ENCODE measurements around the gene FA2H. TPM values are rescaled to one million over a fixed set of nuclear protein-coding genes. Genes with fewer than 3 reads are reported as not detected.

Gene FA2H
- total RNA-seq, 2 donors from 2014 or later: 0.19 TPM; not detected in 1

DNA sequence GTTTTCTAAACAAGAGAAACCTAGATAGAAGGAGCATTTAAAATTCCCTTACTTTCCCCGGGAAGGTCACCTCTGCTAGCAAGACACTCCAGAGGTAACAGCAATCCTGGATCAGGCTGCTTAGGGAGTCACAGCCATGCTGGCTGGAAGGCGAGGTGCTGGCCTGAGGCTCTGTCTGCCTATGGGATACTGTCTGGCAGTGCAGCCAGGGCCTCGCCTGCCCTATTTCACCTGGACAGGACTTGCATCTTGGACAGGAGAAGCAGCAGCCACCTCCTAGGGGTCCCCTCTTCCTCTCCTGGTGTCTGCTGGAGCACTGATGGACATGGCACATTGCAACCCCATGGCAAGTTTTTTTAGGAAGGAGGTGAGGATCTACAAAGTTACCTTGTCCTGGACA is 15.1 kb downstream of the FA2H start:
- no peaks in the 10 kb centered on the region for H3K9me3 Mint-ChIP-seq
- H3K27me3 Mint-ChIP-seq: peaks cover 4% of the 10 kb centered on the region
- no peaks in the 10 kb centered on the region for H3K36me3 Mint-ChIP-seq (ENCODE audit: low read depth)
- no peaks in the 10 kb centered on the region for H3K4me1 Mint-ChIP-seq
- H3K4me3 Mint-ChIP-seq: no peak overlapping the region
- no peak for ATAC-seq (replicated peaks)
- H3K27ac Mint-ChIP-seq: peak overlapping the region; percentile 24

DNA sequence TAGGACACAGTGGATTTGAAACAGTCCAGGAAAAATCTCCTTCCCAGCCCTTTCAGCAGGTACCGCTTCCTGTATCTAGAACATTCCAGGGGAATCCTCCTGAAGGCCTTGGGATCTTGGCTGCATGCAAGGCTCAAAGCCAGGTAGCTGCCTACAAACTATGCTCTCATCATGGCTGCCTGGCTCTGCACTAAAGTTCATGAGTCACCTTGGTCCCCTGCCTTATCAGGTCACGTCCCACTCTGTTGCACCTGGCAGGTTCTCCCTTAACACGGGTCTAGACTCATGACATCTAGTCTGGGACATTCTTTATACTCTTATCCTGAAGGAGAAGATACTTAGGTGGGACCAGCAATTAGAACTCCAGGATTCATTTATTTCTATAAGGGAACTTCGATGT is 15.8 kb downstream of the FA2H start:
- ATAC-seq (replicated peaks): no peak
- H3K27me3 Mint-ChIP-seq: peaks cover 2% of the 10 kb centered on the region
- no peak overlapping the region for H3K4me3 Mint-ChIP-seq
- H3K4me1 Mint-ChIP-seq: no peaks in the 10 kb centered on the region
- H3K27ac Mint-ChIP-seq: peak overlapping the region; percentile 24
- no peaks in the 10 kb centered on the region for H3K9me3 Mint-ChIP-seq
- no peaks in the 10 kb centered on the region for H3K36me3 Mint-ChIP-seq (ENCODE audit: low read depth)

GRCh38 chr16:74757349-74757748 is 17.3 kb downstream of the FA2H start:
- no peak for ATAC-seq (replicated peaks)
- no peak overlapping the region for H3K4me3 Mint-ChIP-seq
- H3K27me3 Mint-ChIP-seq: peaks cover 10% of the 10 kb centered on the region
- no peaks in the 10 kb centered on the region for H3K36me3 Mint-ChIP-seq (ENCODE audit: low read depth)
- no peaks in the 10 kb centered on the region for H3K4me1 Mint-ChIP-seq
- no peak overlapping the region for H3K27ac Mint-ChIP-seq
- H3K9me3 Mint-ChIP-seq: no peaks in the 10 kb centered on the region

DNA sequence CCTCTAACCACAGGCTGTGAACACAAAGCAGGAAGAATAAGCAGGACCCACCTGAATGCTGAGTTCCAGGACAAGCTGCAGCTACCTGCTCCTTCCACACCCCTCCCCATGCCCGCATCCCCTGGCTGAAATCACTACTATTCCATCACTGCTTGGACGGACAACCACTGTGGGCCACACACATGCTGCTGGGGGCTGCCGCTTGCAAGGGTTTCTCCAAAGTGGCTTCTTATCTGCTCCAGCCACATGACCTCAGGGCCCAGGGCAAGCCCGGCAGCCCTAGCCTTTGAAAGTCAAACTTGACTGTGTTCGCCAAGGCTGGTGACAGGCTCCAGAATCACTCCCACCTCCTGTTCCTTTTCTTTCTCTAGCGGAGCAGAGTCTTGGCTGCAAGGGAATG is 18.4 kb downstream of the FA2H start:
- Mint-ChIP-seq H3K27ac (no peak overlapping the region), H3K4me1 (no peaks in the 10 kb centered on the region), H3K4me3 (no peak overlapping the region), H3K9me3 (no peaks in the 10 kb centered on the region), H3K36me3 (ENCODE audit: low read depth) (no peaks in the 10 kb centered on the region), H3K27me3 (peaks cover 18% of the 10 kb centered on the region)
- no peak for ATAC-seq (replicated peaks)

DNA sequence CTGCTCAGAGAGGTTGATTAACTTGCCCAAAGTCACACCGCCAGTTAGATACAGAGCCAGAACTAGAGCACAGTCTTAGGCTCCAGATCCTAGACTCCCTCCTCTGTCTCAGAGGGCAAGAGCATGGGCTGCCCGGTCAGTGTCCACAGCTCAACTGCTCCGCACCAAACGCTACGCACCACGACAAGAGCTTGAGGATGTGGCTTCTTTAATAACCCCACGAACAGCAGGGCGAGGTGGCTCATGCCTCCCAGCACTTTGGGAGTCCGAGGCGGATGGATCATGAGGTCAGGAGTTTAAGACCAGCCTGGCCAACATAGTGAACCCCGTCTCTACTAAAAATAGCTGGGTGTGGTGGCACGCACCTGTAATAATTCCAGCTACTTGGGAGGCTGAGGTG is 21.4 kb downstream of the FA2H start:
- H3K27me3 Mint-ChIP-seq: peaks cover 18% of the 10 kb centered on the region
- H3K9me3 Mint-ChIP-seq: no peaks in the 10 kb centered on the region
- H3K4me1 Mint-ChIP-seq: no peaks in the 10 kb centered on the region
- no peaks in the 10 kb centered on the region for H3K36me3 Mint-ChIP-seq (ENCODE audit: low read depth)
- no peak for ATAC-seq (replicated peaks)
- H3K4me3 Mint-ChIP-seq: no peak overlapping the region
- H3K27ac Mint-ChIP-seq: no peak overlapping the region

GRCh38 chr16:74752756-74753155 is 21.9 kb downstream of the FA2H start:
- no peak overlapping the region for H3K4me3 Mint-ChIP-seq
- H3K4me1 Mint-ChIP-seq: no peaks in the 10 kb centered on the region
- H3K36me3 Mint-ChIP-seq (ENCODE audit: low read depth): no peaks in the 10 kb centered on the region
- ATAC-seq (replicated peaks): no peak
- H3K9me3 Mint-ChIP-seq: no peaks in the 10 kb centered on the region
- no peak overlapping the region for H3K27ac Mint-ChIP-seq
- peaks cover 18% of the 10 kb centered on the region for H3K27me3 Mint-ChIP-seq

- no peak overlapping the region for H3K4me3 Mint-ChIP-seq
Observed at GRCh38 chr16:74752258-74752657, 22.4 kb downstream of the FA2H start.

DNA sequence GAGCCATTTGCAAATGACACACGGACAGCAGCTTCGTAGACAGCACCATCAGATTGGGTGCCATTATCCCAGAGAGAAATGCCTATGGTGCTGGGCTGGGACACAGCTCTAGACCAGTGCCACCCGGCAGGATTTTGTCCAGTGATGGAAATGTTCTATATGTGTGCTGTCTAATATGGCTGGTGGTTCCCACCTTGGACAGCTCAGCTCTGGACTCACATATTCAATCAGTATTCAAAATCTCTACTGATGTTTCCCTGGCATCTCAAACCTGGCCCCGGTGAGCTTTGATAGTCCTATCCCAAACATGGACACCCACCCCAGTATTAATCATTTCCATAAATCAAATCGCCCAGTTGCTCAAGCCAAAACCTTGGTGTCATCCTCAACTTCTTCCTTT is 23.0 kb downstream of the FA2H start:
- H3K4me3 Mint-ChIP-seq: no peak overlapping the region
- no peaks in the 10 kb centered on the region for H3K4me1 Mint-ChIP-seq
- no peaks in the 10 kb centered on the region for H3K9me3 Mint-ChIP-seq
- no peak overlapping the region for H3K27ac Mint-ChIP-seq
- H3K36me3 Mint-ChIP-seq (ENCODE audit: low read depth): no peaks in the 10 kb centered on the region
- peaks cover 18% of the 10 kb centered on the region for H3K27me3 Mint-ChIP-seq
- ATAC-seq (replicated peaks): no peak

More at GRCh38 chr16:74752258-74752657, 22.4 kb downstream of the FA2H start:
- ATAC-seq (replicated peaks): no peak
- Mint-ChIP-seq H3K9me3 (no peaks in the 10 kb centered on the region), H3K27me3 (peaks cover 18% of the 10 kb centered on the region), H3K27ac (no peak overlapping the region), H3K4me1 (no peaks in the 10 kb centered on the region), H3K36me3 (ENCODE audit: low read depth) (no peaks in the 10 kb centered on the region)

DNA sequence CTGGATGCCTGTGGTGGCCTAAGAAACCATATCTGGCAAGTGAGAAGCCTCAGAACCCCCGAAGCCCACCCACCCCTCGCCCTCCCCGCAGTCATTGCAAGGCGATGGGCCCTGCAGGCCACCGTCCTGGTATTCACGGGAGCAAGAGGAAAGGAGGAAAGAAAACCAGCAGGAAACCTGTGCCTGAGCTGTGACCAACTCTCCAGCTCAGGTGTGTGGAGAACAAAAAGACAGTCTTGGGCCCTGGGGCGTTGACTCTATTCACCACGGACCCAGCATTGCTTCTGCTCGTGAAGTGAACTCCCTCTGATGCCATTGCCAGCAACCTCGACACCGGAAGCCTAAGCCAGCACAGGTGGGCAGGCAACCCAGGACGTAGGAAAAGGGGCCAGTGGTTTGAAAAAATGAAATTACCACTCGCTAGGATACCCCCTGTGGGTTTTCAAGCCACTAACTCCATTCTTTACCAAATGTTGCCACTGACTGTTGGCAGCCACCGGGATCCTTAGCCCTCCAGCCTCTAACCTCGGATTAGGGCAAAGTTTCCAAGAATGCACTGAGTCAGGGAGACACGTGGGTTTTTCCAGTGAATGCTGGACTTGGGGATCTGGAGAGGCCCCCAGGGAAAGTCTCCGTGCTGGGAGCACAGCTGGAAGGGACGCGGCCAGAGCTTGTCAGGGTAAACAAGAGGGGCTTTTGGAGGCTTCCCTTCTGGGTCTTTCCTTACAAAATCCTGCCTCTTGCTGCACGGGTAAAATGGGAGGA is 25.1 kb downstream of the FA2H start:
- Mint-ChIP-seq H3K27ac (no peak overlapping the region), H3K27me3 (peaks cover 18% of the 10 kb centered on the region), H3K36me3 (ENCODE audit: low read depth) (no peaks in the 10 kb centered on the region), H3K9me3 (no peaks in the 10 kb centered on the region), H3K4me1 (no peaks in the 10 kb centered on the region), H3K4me3 (no peak overlapping the region)
- no peak for ATAC-seq (replicated peaks)

- H3K27me3 Mint-ChIP-seq: peaks cover 15% of the 10 kb centered on the region
- ATAC-seq (replicated peaks): no peak
Observed at GRCh38 chr16:74748616-74749026, 26.0 kb downstream of the FA2H start.

GRCh38 chr16:74747716-74748615 is 26.7 kb downstream of the FA2H start:
- Mint-ChIP-seq H3K9me3 (no peaks in the 10 kb centered on the region), H3K4me1 (no peaks in the 10 kb centered on the region), H3K36me3 (ENCODE audit: low read depth) (no peaks in the 10 kb centered on the region), H3K27ac (no peak overlapping the region), H3K27me3 (peaks cover 11% of the 10 kb centered on the region), H3K4me3 (no peak overlapping the region)
- no peak for ATAC-seq (replicated peaks)

More at GRCh38 chr16:74748616-74749026, 26.0 kb downstream of the FA2H start:
- no peak overlapping the region for H3K4me3 Mint-ChIP-seq
- H3K36me3 Mint-ChIP-seq (ENCODE audit: low read depth): no peaks in the 10 kb centered on the region
- no peaks in the 10 kb centered on the region for H3K4me1 Mint-ChIP-seq
- no peaks in the 10 kb centered on the region for H3K9me3 Mint-ChIP-seq
- H3K27ac Mint-ChIP-seq: no peak overlapping the region

GRCh38 chr16:74745926-74746325 is 28.7 kb downstream of the FA2H start:
- no peak for ATAC-seq (replicated peaks)

DNA sequence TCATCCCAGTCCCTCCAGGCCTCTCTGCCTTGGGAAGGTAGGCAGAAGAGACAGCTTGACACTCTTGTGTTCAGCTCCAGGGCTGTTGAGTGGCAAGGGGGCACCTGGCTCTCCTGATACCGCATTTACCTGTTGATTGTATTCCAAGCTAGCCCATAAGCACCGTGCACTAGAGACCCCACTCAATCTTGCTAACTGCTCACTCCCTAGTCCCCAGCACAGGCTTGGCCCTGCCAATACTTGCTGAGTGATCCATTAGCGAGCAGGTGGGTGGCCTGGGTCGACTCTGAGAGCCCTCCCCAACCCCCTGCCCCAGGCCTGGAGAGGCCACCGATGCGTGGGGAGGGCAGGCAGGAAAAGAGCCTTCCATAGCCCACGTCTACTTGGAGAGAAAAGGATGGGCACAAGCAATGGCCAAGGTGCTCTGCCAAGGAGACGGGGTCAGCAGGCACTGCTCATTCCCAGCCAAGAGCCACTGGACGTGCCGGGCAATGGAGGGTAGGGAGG is 29.5 kb downstream of the FA2H start:
- Mint-ChIP-seq H3K4me1 (no peaks in the 10 kb centered on the region), H3K27me3 (no peaks in the 10 kb centered on the region), H3K4me3 (no peak overlapping the region), H3K27ac (no peak overlapping the region), H3K36me3 (ENCODE audit: low read depth) (no peaks in the 10 kb centered on the region), H3K9me3 (no peaks in the 10 kb centered on the region)
- no peak for ATAC-seq (replicated peaks)

More at GRCh38 chr16:74745926-74746325, 28.7 kb downstream of the FA2H start:
- Mint-ChIP-seq H3K9me3 (no peaks in the 10 kb centered on the region), H3K36me3 (ENCODE audit: low read depth) (no peaks in the 10 kb centered on the region), H3K27ac (no peak overlapping the region), H3K27me3 (no peaks in the 10 kb centered on the region), H3K4me3 (no peak overlapping the region), H3K4me1 (no peaks in the 10 kb centered on the region)

- peaks cover 4% of the 10 kb centered on the region for H3K27me3 Mint-ChIP-seq
- ATAC-seq (replicated peaks): no peak
Observed at GRCh38 chr16:74744566-74744965, 30.1 kb downstream of the FA2H start.

More at GRCh38 chr16:74744566-74744965, 30.1 kb downstream of the FA2H start:
- no peaks in the 10 kb centered on the region for H3K4me1 Mint-ChIP-seq
- no peaks in the 10 kb centered on the region for H3K36me3 Mint-ChIP-seq (ENCODE audit: low read depth)
- H3K27ac Mint-ChIP-seq: no peak overlapping the region
- H3K9me3 Mint-ChIP-seq: no peaks in the 10 kb centered on the region
- H3K4me3 Mint-ChIP-seq: no peak overlapping the region

Measured in activated T-helper 17 cell treated with anti-CD3 and anti-CD28 coated beads, Interleukin-2, amount 50 U/mL, for 72 hours (primary cell).